Measurements from ENCODE around the gene SYP. TPM values are rescaled to one million over a fixed set of nuclear protein-coding genes. Genes with fewer than 3 reads are reported as not detected.
A peak's percentile ranks its signal among the peaks of the same experiment; 100 is the strongest.

Gene SYP
- total RNA-seq, 1 experiment from 2014 or later = 7.0 TPM

- TF ChIP-seq CDX4 (CRISPR knock-in tag; IDR thresholded peaks at IDR 0.05; ENCODE audit: borderline replicate concordance) = no peak
- no peak for TF ChIP-seq HMGXB4 (CRISPR knock-in tag; IDR thresholded peaks at IDR 0.05)
- no peak for TF ChIP-seq ARID4B (CRISPR knock-in tag; IDR thresholded peaks at IDR 0.05; ENCODE audit: borderline replicate concordance)
- TF ChIP-seq IRF2 (CRISPR knock-in tag; IDR thresholded peaks at IDR 0.05; ENCODE audit: borderline replicate concordance, low read depth) = no peak
- TF ChIP-seq ZNF671 (CRISPR knock-in tag; IDR thresholded peaks at IDR 0.05) = no peak
- TF ChIP-seq ZNF121 (CRISPR knock-in tag; IDR thresholded peaks at IDR 0.05) = no peak
- TF ChIP-seq ZNF423 (CRISPR knock-in tag; IDR thresholded peaks at IDR 0.05) = no peak
- no peak for TF ChIP-seq ATF3 (CRISPR knock-in tag; conservative IDR thresholded peaks at IDR 0.05)
- no peak for TF ChIP-seq HMGA2 (CRISPR knock-in tag; IDR thresholded peaks at IDR 0.05)
- peak; percentile 75; the same call in 1 of the 2 replicates for TF ChIP-seq FOXP1 (CRISPR knock-in tag; IDR thresholded peaks at IDR 0.05; ENCODE audit: borderline replicate concordance)
- TF ChIP-seq ELF4 (CRISPR knock-in tag; IDR thresholded peaks at IDR 0.05; ENCODE audit: low read depth) = no peak
- TF ChIP-seq ZNF532 (CRISPR knock-in tag; IDR thresholded peaks at IDR 0.05; ENCODE audit: borderline replicate concordance) = no peak
- no peak for TF ChIP-seq STAT6 (CRISPR knock-in tag; conservative IDR thresholded peaks at IDR 0.05; ENCODE audit: low read depth)
- TF ChIP-seq ZNF425 (CRISPR knock-in tag; conservative IDR thresholded peaks at IDR 0.05) = no peak
- TF ChIP-seq ZNF512 (CRISPR knock-in tag; IDR thresholded peaks at IDR 0.05; ENCODE audit: borderline replicate concordance) = no peak
- TF ChIP-seq KAT7 (CRISPR knock-in tag; IDR thresholded peaks at IDR 0.05; ENCODE audit: borderline replicate concordance) = no peak
- TF ChIP-seq MAX (CRISPR knock-in tag; IDR thresholded peaks at IDR 0.05) = peak; percentile 82
- TF ChIP-seq CREB1 (CRISPR knock-in tag; IDR thresholded peaks at IDR 0.05) = no peak
Measured at GRCh38 chrX:49186125-49187027, 13.6 kb downstream of the SYP start, which contains the start of gene PRICKLE3 (continued).
